Measurements from ENCODE around the gene ARHGAP12. TPM values are rescaled to one million over a fixed set of nuclear protein-coding genes. Genes with fewer than 3 reads are reported as not detected.

ARHGAP12 gene
- polyA plus RNA-seq, 1 of the 3 experiments (the other 2 are of a cell fraction) = 8.6 TPM

GRCh38 chr10:31803606-31804351, 124.9 kb downstream of the ARHGAP12 start:
- Histone ChIP-seq H2AFZ (ENCODE audit: low read depth) (no peak overlapping the region), H3K4me2 (no peak overlapping the region), H3K4me1 (ENCODE audit: control insufficient read depth in 1 of 2, insufficient read depth in 2 of 2, low read depth in 1 of 2, low read length in 1 of 2) (peaks cover 0 to 3% of the 10 kb centered on the region in 2 experiments; a peak in 1 of 4 replicates), H3K9ac (no peak overlapping the region), H3K4me3 (ENCODE audit: low read depth in 2 of 2, low read length in 1 of 2) (no peak overlapping the region), H3K9me2 (no peaks in the 10 kb centered on the region), H3K9me3 (no peaks in the 10 kb centered on the region), H3K36me3 (replicated peaks in 1 of 2; ENCODE audit: control insufficient read depth in 1 of 2, insufficient read depth in 2 of 2, low read length in 1 of 2) (peaks cover 34 to 37% of the 10 kb centered on the region in 2 experiments), H3K27ac (ENCODE audit: low read depth in 2 of 2, low read length in 1 of 2) (no peak overlapping the region), H4K20me1 (ENCODE audit: insufficient read depth) (no peaks in the 10 kb centered on the region), H3K79me2 (ENCODE audit: insufficient read depth) (no peaks in the 10 kb centered on the region), H3F3A (replicated peaks; ENCODE audit: insufficient read depth) (no peaks in the 10 kb centered on the region), H3K27me3 (ENCODE audit: insufficient read depth) (no peaks in the 10 kb centered on the region)
- WGBS (ENCODE audit: low lambda C conversion rate) = 92% methylated on average over 8 of the region's 8 CpGs
- DNase-seq = no peak
- no peak for TF ChIP-seq FOXM1 (IDR thresholded peaks at IDR 0.05; ENCODE audit: low read depth)
- TF ChIP-seq TCF12 (IDR thresholded peaks at IDR 0.05) = no peak
- TF ChIP-seq TEAD4 (IDR thresholded peaks at IDR 0.05; ENCODE audit: borderline replicate concordance, insufficient read depth) = no peak
- TF ChIP-seq USF1 (IDR thresholded peaks at IDR 0.05; ENCODE audit: borderline replicate concordance, low read depth) = no peak
- no peak for TF ChIP-seq SMC3 (IDR thresholded peaks at IDR 0.05; ENCODE audit: low read depth, low read length)
- CTCF ChIA-PET = interaction anchor here (1.4 to 2.5 kb wide), 3 partner anchors 34 to 1052 kb away, joined by 3 to 12 read pairs (median 3); no protein-coding TSS in a partner anchor
- POLR2A ChIA-PET = no interaction called here

- 85% methylated on average over 2 of the region's 2 CpGs for WGBS (ENCODE audit: low lambda C conversion rate)
- H3K9me2 ChIP-seq = no peaks in the 10 kb centered on the region
- no peaks in the 10 kb centered on the region for H3K27me3 ChIP-seq (ENCODE audit: insufficient read depth)
- H3K4me1 ChIP-seq (ENCODE audit: control insufficient read depth in 1 of 2, insufficient read depth in 2 of 2, low read depth in 1 of 2, low read length in 1 of 2) = no peaks in the 10 kb centered on the region
- peaks cover 8% of the 10 kb centered on the region for H3F3A ChIP-seq (replicated peaks; ENCODE audit: insufficient read depth)
- TF ChIP-seq FOXJ3 (CRISPR knock-in tag; IDR thresholded peaks at IDR 0.05) (no peak), USF1 (IDR thresholded peaks at IDR 0.05; ENCODE audit: borderline replicate concordance, low read depth) (no peak), CTCF (IDR thresholded peaks at IDR 0.05) (no peak), EZH2phosphoT487 (IDR thresholded peaks at IDR 0.05; ENCODE audit: borderline replicate concordance, low read depth) (no peak), GABPA (IDR thresholded peaks at IDR 0.05; ENCODE audit: low read depth) (no peak), RAD21 (IDR thresholded peaks at IDR 0.05; ENCODE audit: low read length) (no peak), YY1 (IDR thresholded peaks at IDR 0.05; ENCODE audit: low read depth) (no peak), ELF1 (IDR thresholded peaks at IDR 0.05) (no peak), MXI1 (IDR thresholded peaks at IDR 0.05; ENCODE audit: low read depth, low read length) (no peak), GATA2 (CRISPR knock-in tag; IDR thresholded peaks at IDR 0.05) (no peak), RFX5 (IDR thresholded peaks at IDR 0.05; ENCODE audit: low read length) (no peak), FOSL2 (IDR thresholded peaks at IDR 0.05; ENCODE audit: borderline replicate concordance, low read depth) (no peak), TCF12 (IDR thresholded peaks at IDR 0.05) (no peak), IRF3 (IDR thresholded peaks at IDR 0.05; ENCODE audit: low read depth, low read length) (no peak), FOXM1 (IDR thresholded peaks at IDR 0.05; ENCODE audit: low read depth) (no peak), USF2 (IDR thresholded peaks at IDR 0.05; ENCODE audit: borderline replicate concordance, low read depth, low read length) (no peak), NFIC (IDR thresholded peaks at IDR 0.05; ENCODE audit: borderline replicate concordance) (no peak), MAX (IDR thresholded peaks at IDR 0.05; ENCODE audit: low read depth) (no peak), PBX3 (IDR thresholded peaks at IDR 0.05) (no peak)
- no peak overlapping the region for H3K9ac ChIP-seq
- H4K20me1 ChIP-seq (ENCODE audit: insufficient read depth) = no peaks in the 10 kb centered on the region
- H3K9me3 ChIP-seq = no peaks in the 10 kb centered on the region
- POLR2A ChIA-PET = no interaction called here
- no peak overlapping the region for H2AFZ ChIP-seq (ENCODE audit: low read depth)
- no peak for DNase-seq
- no peak overlapping the region for H3K4me3 ChIP-seq (ENCODE audit: low read depth in 2 of 2, low read length in 1 of 2)
- H3K79me2 ChIP-seq (ENCODE audit: insufficient read depth) = no peaks in the 10 kb centered on the region
- no peak overlapping the region for H3K27ac ChIP-seq (ENCODE audit: low read depth in 2 of 2, low read length in 1 of 2)
- peaks cover 8 to 10% of the 10 kb centered on the region in 2 experiments for H3K36me3 ChIP-seq (replicated peaks in 1 of 2; ENCODE audit: control insufficient read depth in 1 of 2, insufficient read depth in 2 of 2, low read length in 1 of 2)
- H3K4me2 ChIP-seq = no peak overlapping the region
- CTCF ChIA-PET = interaction anchor here (0.7 kb wide), 1 partner anchor 839 kb away, joined by 3 read pairs; no protein-coding TSS in a partner anchor
Measured at GRCh38 chr10:31799181-31799580, 129.4 kb downstream of the ARHGAP12 start.
